Stimulated activated CD4-positive, alpha-beta T cell treated with anti-CD3 and anti-CD28 coated beads, TNF-alpha, amount 100 ng/mL, for 1 hour (primary cell): ENCODE measurements around the gene MSANTD2.

Source experiments
- DNase-seq, 3 donors: peaks; one replicate each; pipeline ENCODE4 v3.0.0-alpha.2; 2020; ENCODE audit warnings: low read depth in 3 of 3, low spot score in 1 of 3

The MSANTD2 gene

GRCh38 chr11:124821995-124822730 is 22.0 kb upstream of the MSANTD2 start:
- DNase-seq = no peak

DNA sequence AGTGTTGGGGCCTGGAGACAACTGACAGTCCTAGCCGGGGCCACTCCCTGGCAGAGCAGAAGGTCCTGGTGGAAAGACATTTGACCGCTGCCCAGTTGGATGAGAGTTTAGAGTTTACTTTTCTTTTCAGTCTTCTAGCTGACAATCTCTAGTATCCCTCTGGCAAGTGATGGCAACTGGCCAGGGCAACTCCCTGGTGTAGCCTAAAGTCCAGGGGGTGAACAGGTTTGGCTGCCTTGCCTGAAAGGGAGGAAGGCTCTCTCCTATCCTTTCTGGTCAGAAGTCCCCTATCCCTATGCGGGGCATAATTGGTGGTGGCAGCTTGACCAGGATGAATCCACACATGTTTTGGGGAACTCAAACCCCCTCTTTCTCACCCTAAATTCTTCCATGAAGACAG is 16.8 kb upstream of the MSANTD2 start:
- DNase-seq = no peak

DNA sequence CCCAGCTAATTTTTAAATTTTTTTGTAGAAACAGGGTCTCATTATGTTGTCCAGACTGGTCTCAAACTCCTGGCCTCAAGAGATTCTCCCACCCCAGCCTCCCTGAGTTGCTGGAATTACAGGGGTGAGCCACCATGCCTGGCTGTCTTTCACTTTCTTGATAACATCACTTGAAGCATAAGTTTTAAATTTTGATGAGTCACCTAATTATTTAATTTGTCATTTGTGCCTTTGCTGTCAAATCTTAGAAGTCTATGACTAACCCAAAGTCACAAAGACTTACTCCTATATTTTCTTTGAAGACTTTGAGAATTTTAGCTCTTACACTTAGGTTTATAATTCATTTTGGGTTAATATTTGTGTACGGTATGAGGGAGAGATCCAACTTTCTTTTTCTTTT is 14.5 kb upstream of the MSANTD2 start:
- no peak for DNase-seq

DNA sequence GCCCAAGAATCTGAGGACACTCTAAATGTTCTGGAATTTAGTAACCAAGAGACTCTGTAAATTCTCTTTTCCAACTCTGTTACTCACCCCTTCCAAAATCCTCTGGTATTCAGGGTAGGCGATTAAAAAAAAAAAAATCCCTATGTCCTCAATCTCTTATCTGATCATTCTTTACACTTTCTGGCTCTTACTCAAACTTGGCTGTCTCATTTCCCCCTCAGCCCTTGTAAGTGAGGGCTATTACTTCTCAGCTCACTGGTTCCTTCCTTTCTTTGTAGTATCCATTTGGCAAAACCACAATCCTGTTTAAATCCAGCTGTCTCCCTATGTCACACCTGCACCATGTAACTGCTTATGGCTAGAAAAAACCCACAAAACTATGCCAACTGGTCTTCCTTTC is 12.7 kb upstream of the MSANTD2 start:
- DNase-seq = no peak

DNA sequence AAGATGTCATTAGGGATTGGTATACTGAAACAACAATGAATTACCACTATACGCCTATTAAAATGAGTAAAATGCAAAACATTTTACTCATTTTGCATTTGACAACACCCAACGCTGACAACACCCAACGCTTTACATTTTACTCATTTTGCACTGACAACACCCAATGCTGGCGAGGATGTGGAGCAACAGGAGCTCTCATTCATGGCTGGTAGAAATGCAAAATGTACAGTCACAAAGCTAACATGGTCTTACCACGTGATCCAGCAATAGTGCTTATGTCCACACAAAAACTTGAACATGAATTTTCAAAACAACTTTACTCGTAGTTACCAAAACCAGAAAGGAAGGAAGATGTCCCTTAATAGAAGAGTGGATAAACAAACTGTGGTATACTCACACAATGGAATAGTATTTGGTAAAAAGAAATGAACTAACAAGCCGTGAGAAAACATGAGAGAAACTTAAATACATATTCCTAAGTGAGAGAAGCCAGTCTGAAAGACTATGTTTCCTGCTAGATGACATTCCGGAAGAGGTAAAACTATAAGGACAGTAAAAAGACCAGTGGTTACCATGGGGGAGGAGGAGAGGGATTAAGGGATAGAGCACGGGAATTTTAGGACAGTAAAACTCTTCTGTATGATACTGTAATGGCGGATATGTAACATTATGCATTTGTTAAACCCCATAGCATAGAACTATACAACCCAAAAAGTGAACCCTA is 11.4 kb upstream of the MSANTD2 start:
- DNase-seq = no peak

GRCh38 chr11:124807660-124808270 is 7.6 kb upstream of the MSANTD2 start:
- no peak for DNase-seq

DNA sequence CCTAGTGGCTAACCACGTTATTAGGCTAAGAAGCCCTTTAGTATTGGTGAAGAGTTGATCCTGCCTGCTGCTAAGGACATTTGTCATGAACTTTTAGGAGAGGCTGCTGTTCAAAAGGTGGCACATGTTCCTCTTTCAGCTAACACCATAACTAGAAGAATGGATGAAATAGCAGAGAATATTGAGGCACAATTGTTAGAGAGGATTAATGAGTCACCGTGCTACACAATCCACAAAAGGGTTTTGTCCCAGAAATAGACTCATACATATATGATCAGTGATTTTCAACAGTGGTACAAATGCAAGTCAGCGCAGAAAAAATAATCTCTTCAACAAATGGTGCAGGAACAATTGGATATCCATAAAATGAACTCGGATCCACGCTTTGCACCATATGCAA is 7.0 kb upstream of the MSANTD2 start:
- no peak for DNase-seq

DNA sequence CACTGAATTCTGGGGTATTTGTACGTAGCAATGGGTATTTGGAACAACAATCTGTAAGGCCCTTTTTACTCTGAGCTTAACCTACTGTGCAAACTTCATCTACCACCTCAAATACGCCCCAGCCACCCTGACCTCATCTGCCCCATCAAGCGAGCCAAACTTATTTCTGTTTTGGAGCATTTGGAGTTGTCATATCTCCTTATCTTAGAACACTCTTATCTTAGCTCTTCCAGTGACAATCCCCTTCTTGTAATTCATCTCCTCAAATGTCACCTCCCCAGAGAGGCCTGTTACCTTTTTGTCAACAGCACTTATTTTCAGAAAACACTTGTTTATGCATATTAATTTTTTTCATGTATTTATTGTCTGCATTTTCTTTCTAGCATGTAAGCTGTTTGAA is 4.7 kb upstream of the MSANTD2 start:
- DNase-seq = no peak

GRCh38 chr11:124801636-124802312 is 1.6 kb upstream of the MSANTD2 start:
- DNase-seq = no peak

DNA sequence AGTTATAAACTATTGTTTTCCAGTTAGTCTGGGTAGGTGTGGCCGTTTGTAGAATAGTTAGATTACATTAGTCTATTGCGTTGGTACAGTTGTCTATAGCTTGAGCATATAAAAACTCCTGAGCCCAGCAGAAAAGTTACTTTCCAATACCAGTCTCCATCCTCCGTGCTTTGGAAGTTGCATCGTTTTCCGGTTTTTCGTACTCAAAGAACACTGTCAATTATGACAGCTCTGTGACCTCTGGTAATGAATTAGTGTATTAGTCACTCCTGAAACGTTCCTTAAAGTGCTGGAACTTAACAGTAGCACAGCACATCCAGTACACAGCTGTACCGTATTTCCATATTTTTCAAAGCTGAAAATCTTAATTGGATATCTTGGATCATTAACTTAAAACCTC is 808 bp upstream of the MSANTD2 start:
- DNase-seq = no peak

- peak in 2 of 3 donors; percentile 10 to 19 for DNase-seq
These were observed 619 bp downstream of the MSANTD2 start for GRCh38 chr11:124799348-124800225.

GRCh38 chr11:124798991-124799347 is 1.2 kb downstream of the MSANTD2 start:
- no peak for DNase-seq

- DNase-seq = no peak
These were observed 3.9 kb downstream of the MSANTD2 start for GRCh38 chr11:124796312-124796711.

- DNase-seq = no peak
These were observed 6.5 kb downstream of the MSANTD2 start for GRCh38 chr11:124793466-124794278.

DNA sequence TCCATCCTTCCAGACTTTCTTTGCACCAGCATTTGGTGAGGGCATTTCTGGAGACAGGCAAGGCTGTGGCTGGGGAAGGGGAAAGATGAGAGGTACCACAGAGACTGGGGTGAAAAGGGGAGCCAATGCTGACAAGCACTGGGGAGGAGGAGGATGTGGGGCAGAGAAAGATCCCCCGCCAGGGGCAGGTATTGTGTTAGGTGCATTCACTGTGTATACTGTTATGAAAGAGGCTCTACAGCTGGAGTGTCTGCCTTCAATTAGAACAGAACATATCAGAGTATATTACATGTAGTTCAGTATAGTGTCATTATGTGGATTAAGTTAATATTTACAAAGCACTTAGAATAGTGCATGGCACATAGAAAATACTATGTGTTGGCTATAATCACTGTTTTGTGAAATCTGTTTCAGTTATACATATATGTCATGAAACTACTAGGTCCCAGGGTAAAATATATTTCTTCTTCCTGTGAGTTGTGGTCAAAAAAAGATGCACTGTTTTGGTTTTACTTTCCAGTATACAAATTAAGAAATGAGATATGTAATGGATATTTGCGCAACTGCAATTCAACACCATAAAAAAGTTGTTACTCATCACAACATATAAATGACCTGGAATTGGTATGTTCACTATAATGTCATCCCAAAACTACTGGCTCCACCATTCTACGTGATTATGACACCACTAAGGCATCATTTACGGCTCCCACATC is 8.4 kb downstream of the MSANTD2 start:
- DNase-seq = no peak

- no peak for DNase-seq
These were observed 11.7 kb downstream of the MSANTD2 start for GRCh38 chr11:124788521-124788920.

GRCh38 chr11:124784051-124784450 is 16.2 kb downstream of the MSANTD2 start:
- DNase-seq = no peak

DNA sequence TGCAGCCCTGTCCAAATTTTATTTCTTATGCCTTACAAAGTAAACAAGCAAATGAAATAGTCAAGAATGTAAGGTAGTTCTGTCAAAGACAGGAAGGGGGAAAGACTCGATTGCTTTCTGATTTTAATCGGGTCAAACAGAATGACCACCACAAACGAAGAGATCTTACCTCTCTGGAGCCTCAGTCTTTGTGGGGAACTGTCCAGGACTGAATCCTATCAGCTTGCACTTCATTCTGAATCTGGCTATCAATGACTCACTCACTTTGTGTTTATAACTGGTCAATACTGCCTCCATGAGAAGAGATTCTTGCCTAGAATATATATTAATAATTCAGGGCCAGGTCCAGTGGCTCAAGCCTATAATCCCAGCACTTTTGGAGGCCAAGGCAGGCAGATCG is 17.2 kb downstream of the MSANTD2 start:
- DNase-seq = no peak

DNA sequence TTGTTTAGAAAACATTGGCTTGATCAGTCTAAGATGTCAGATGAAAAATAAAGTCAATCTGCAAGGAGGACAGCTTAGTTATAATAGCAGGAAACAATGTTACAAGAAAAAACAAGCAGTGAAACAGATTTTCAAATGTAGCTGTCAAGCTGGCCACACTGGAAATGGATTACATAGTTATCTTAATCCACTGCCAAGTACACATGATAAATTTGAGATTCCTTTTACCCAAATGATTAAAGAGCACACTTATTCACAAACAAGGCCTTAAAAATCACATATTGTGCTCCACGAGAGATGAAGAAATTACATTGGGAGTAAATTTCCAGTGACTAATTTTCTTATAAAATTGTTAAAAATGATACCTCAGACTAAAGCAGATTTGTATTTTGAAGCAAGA is 20.6 kb downstream of the MSANTD2 start:
- DNase-seq = no peak
